Activated CD4-positive, alpha-beta T cell treated with anti-CD3 and anti-CD28 coated beads, Interleukin-2, amount 50 U/mL, for 24 hours (primary cell): ENCODE results near the gene OCIAD2.
"Not testable (repeated sequence)": the region's sequence is repeated elsewhere in the genome, so short reads cannot be mapped to it uniquely, and the experiment has no call there.

Experiments
- DNase-seq, 2 donors: peaks; one replicate each; pipeline ENCODE4 v3.0.0-alpha.2; 2020; ENCODE audit warnings: low read depth in 1 of 2, low spot score in 1 of 2

The OCIAD2 gene

GRCh38 chr4:48854982-48855381 is 51.6 kb downstream of the OCIAD2 start:
- DNase-seq, result no peak

GRCh38 chr4:48854395-48854683 is 52.2 kb downstream of the OCIAD2 start:
- DNase-seq, result no peak

GRCh38 chr4:48853604-48854394 is 52.8 kb downstream of the OCIAD2 start:
- no peak for DNase-seq

GRCh38 chr4:48851651-48852050 is 54.9 kb downstream of the OCIAD2 start:
- DNase-seq, result no peak

GRCh38 chr4:48848799-48849198 is 57.8 kb downstream of the OCIAD2 start:
- not testable (repeated sequence) for DNase-seq

- no peak for DNase-seq
Measured at GRCh38 chr4:48844843-48845242, 61.7 kb downstream of the OCIAD2 start.

- no peak for DNase-seq
Measured at GRCh38 chr4:48841045-48841827, 65.3 kb downstream of the OCIAD2 start.

- DNase-seq, result no peak
Measured at GRCh38 chr4:48836658-48837057, 69.9 kb downstream of the OCIAD2 start.
